Activated CD8-positive, alpha-beta T cell treated with anti-CD3 and anti-CD28 coated beads for 36 hours (primary cell): Measurements from ENCODE around the gene DNTT. TPM values are rescaled to one million over a fixed set of nuclear protein-coding genes. Genes with fewer than 3 reads are reported as not detected.

Experiments
- ATAC-seq: fragments of 200-7000 bp; cut with Tn5 transposase; one replicate; pipeline ENCODE4 v1.10.0; 2021; ENCODE audit warnings: mild to moderate bottlenecking, moderate library complexity
- CTCF ChIA-PET: fragments of 350-600 bp; sonication (Branson Sonifier 250); formaldehyde crosslinking; loops from one replicate; lab custom pipeline; 2021; ENCODE audit warnings: antibody characterized with exemption; lab: Charles Lee
- POLR2A ChIA-PET: fragments of 350-600 bp; sonication (Branson Sonifier 250); formaldehyde crosslinking; loops from one replicate; lab custom pipeline; 2021; ENCODE audit warnings: antibody characterized with exemption; lab: Charles Lee
- DNase-seq: peaks from one replicate; pipeline ENCODE4 v3.0.0-alpha.2; 2020
- H3K27ac Mint-ChIP-seq: one replicate; pipeline ENCODE4 v1.8.0; 2021; ENCODE audit warnings: mild to moderate bottlenecking, mixed read lengths
- H3K27me3 Mint-ChIP-seq: one replicate; pipeline ENCODE4 v1.8.0; 2021; ENCODE audit warnings: mixed read lengths
- H3K36me3 Mint-ChIP-seq: one replicate; pipeline ENCODE4 v1.8.0; 2021; ENCODE audit warnings: low read depth, mixed read lengths
- H3K4me1 Mint-ChIP-seq: one replicate; pipeline ENCODE4 v1.8.0; 2021; ENCODE audit warnings: low read depth, mixed read lengths
- H3K4me3 Mint-ChIP-seq: one replicate; pipeline ENCODE4 v1.8.0; 2021; ENCODE audit warnings: mild to moderate bottlenecking, moderate library complexity, mixed read lengths
- H3K9me3 Mint-ChIP-seq: one replicate; pipeline ENCODE4 v1.8.0; 2021; ENCODE audit warnings: mixed read lengths
- CTCF ChIP-seq: fragments of 200-600 bp; IDR thresholded peaks from one replicate; pipeline ENCODE4 v1.8.0; 2022; ENCODE audit warnings: antibody characterized with exemption, mild to moderate bottlenecking
- intact Hi-C: fragments of 100-400 bp; cut with micrococcal nuclease; formaldehyde crosslinking; loops from one replicate; pipeline ENCODE4 v1.10.0; 2022
- total RNA-seq, 2 experiments: library from RNA; stranded (reverse); gene quantifications; one replicate each; pipeline ENCODE4 v1.2.3, GENCODE V29; 2021

Gene DNTT
- total RNA-seq, 2 experiments from 2014 or later = not detected

GRCh38 chr10:96365571-96365970, 61.3 kb downstream of the DNTT start:
- POLR2A ChIA-PET = interaction anchor here (0.9 kb wide), 1 partner anchor 9 kb away, joined by 4 read pairs; no protein-coding TSS in a partner anchor
- no peaks in the 10 kb centered on the region for H3K4me1 Mint-ChIP-seq
- no peak overlapping the region for H3K4me3 Mint-ChIP-seq
- intact Hi-C loops = no loop called here
- no peaks in the 10 kb centered on the region for H3K36me3 Mint-ChIP-seq
- H3K27ac Mint-ChIP-seq = no peak overlapping the region
- DNase-seq (no peak), ATAC-seq (no peak)
- no peaks in the 10 kb centered on the region for H3K9me3 Mint-ChIP-seq
- H3K27me3 Mint-ChIP-seq = no peaks in the 10 kb centered on the region
- CTCF ChIA-PET = interaction anchor here (1.3 to 3.7 kb wide), 2 partner anchors 9 to 349 kb away, joined by 5 to 25 read pairs; no protein-coding TSS in a partner anchor
- TF ChIP-seq CTCF = no peak

GRCh38 chr10:96366508-96366907, 62.3 kb downstream of the DNTT start:
- no peak for TF ChIP-seq CTCF
- Mint-ChIP-seq H3K4me1 (no peaks in the 10 kb centered on the region), H3K4me3 (no peak overlapping the region)

GRCh38 chr10:96367470-96367869, 63.2 kb downstream of the DNTT start:
- ChIA-PET CTCF (interaction anchor here (3.7 kb wide), 1 partner anchor 7 kb away, joined by 25 read pairs; no protein-coding TSS in a partner anchor), POLR2A (no interaction called here)
- no peak overlapping the region for H3K27ac Mint-ChIP-seq
- ATAC-seq (no peak), DNase-seq (no peak)
- no peaks in the 10 kb centered on the region for H3K9me3 Mint-ChIP-seq
- H3K4me3 Mint-ChIP-seq = no peak overlapping the region
- intact Hi-C loops = no loop called here
- H3K4me1 Mint-ChIP-seq = no peaks in the 10 kb centered on the region
- no peaks in the 10 kb centered on the region for H3K27me3 Mint-ChIP-seq
- no peak for TF ChIP-seq CTCF
- no peaks in the 10 kb centered on the region for H3K36me3 Mint-ChIP-seq

More at GRCh38 chr10:96366508-96366907, 62.3 kb downstream of the DNTT start:
- no peaks in the 10 kb centered on the region for H3K27me3 Mint-ChIP-seq
- no peaks in the 10 kb centered on the region for H3K36me3 Mint-ChIP-seq
- no peak for ATAC-seq
- no peak for DNase-seq
- POLR2A ChIA-PET = interaction anchor here (0.9 kb wide), 1 partner anchor 8 kb away, joined by 4 read pairs; no protein-coding TSS in a partner anchor
- intact Hi-C loops = no loop called here
- no peaks in the 10 kb centered on the region for H3K9me3 Mint-ChIP-seq
- H3K27ac Mint-ChIP-seq = no peak overlapping the region
- CTCF ChIA-PET = interaction anchor here (0.7 to 3.7 kb wide), 4 partner anchors 8 to 349 kb away, joined by 4 to 25 read pairs (median 5); no protein-coding TSS in a partner anchor

GRCh38 chr10:96368971-96369370, 64.7 kb downstream of the DNTT start:
- H3K4me1 Mint-ChIP-seq = no peaks in the 10 kb centered on the region
- ATAC-seq (no peak), DNase-seq (no peak)
- no peak overlapping the region for H3K4me3 Mint-ChIP-seq
- no peak for TF ChIP-seq CTCF
- H3K27me3 Mint-ChIP-seq = peaks cover 4% of the 10 kb centered on the region
- ChIA-PET POLR2A (interaction anchor here (0.6 kb wide), 1 partner anchor 46 kb away, joined by 3 read pairs; no protein-coding TSS in a partner anchor), CTCF (no interaction called here)
- no peaks in the 10 kb centered on the region for H3K9me3 Mint-ChIP-seq
- intact Hi-C loops = no loop called here
- H3K36me3 Mint-ChIP-seq = no peaks in the 10 kb centered on the region
- no peak overlapping the region for H3K27ac Mint-ChIP-seq

DNA sequence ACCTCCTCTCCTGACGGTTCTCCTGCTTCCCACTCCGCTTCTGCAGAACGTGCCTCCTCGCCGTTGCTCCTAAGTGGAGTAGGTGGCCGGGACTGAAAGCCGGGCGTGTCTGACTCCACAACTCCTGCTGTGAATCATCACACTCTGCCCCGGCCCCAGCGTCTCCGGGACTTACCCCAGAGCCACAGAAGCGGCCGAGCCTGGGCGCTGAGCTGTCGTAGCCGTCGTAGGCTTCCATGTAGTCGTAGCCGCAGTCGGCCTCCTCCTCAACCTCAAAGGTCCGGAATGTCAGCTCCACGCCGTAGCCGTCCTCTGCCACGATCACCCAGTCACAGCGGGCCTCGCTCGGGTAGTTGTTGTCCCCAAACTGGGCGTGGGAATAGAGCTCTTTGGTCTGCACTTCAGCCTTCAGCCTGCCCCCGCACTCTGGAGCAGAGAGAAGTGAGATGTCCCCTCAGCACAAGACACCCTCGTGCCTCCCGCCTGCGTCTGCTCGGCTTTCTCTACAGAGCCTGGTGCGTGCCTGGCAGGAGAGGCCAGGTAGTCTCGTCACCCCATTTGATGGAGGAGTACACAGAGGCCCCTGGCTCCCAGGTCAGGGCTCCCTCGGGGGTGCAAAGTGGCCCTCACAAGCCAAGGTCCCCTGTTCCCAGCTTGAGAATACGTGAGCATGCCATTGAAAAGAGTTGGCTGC, 65.8 kb downstream of the DNTT start:
- Mint-ChIP-seq H3K36me3 (no peaks in the 10 kb centered on the region), H3K4me1 (peaks cover 6% of the 10 kb centered on the region), H3K27me3 (peaks cover 7% of the 10 kb centered on the region), H3K27ac (no peak overlapping the region), H3K4me3 (no peak overlapping the region), H3K9me3 (no peaks in the 10 kb centered on the region)
- ATAC-seq (no peak), DNase-seq (no peak)
- intact Hi-C loops = no loop called here
- TF ChIP-seq CTCF = no peak
- ChIA-PET CTCF (interaction anchor here (0.9 to 2.0 kb wide), 27 partner anchors 8 to 655 kb away, joined by 3 to 15 read pairs (median 5); partner anchors contain the start of genes OPALIN and TLL2), POLR2A (interaction anchor here (0.6 kb wide), 1 partner anchor 57 kb away, joined by 3 read pairs; no protein-coding TSS in a partner anchor)
